OCI-LY3 (cell line): ENCODE data around the gene KCNAB1.

Experiments
- EZH2phosphoT487 ChIP-seq: fragments of 200-600 bp; shearing (Covaris generic); IDR thresholded peaks from 2 replicates; pipeline ENCODE4 v1.6.1; 2018; ENCODE audit warnings: antibody characterized with exemption, mixed run types, low read depth
- TF ChIP-seq, protein P1 (sequence below): fragments of 200-600, 300-600 bp; sonication (generic); IDR thresholded peaks from 2 replicates; pipeline ENCODE4 v1.5.1; 2014; ENCODE audit warnings: antibody characterized with exemption, low read length, low read depth

GRCh38 chr3:156483426-156483825 lies 363.0 kb downstream of the KCNAB1 start:
- TF ChIP-seq, protein P1, sequence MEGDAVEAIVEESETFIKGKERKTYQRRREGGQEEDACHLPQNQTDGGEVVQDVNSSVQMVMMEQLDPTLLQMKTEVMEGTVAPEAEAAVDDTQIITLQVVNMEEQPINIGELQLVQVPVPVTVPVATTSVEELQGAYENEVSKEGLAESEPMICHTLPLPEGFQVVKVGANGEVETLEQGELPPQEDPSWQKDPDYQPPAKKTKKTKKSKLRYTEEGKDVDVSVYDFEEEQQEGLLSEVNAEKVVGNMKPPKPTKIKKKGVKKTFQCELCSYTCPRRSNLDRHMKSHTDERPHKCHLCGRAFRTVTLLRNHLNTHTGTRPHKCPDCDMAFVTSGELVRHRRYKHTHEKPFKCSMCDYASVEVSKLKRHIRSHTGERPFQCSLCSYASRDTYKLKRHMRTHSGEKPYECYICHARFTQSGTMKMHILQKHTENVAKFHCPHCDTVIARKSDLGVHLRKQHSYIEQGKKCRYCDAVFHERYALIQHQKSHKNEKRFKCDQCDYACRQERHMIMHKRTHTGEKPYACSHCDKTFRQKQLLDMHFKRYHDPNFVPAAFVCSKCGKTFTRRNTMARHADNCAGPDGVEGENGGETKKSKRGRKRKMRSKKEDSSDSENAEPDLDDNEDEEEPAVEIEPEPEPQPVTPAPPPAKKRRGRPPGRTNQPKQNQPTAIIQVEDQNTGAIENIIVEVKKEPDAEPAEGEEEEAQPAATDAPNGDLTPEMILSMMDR, result no peak
- TF ChIP-seq EZH2phosphoT487, result no peak
